HG02840 (cell line): ENCODE measurements around the gene EGF.
"Not testable (repeated sequence)": the region's sequence is repeated elsewhere in the genome, so short reads cannot be mapped to it uniquely, and the experiment has no call there.

ENCODE experiments used
- ATAC-seq: cut with Tn5 transposase; IDR thresholded peaks from one replicate; pipeline ENCODE4 v1.9.1; 2021; ENCODE audit warnings: mild to moderate bottlenecking, moderate library complexity, moderate number of reproducible peaks; ENCODE audit not compliant: unreplicated experiment, low FRiP score

The EGF gene

GRCh38 chr4:109913596-109914241, 1.0 kb downstream of the EGF start:
- no peak for ATAC-seq

- no peak for ATAC-seq
These were observed 1.6 kb downstream of the EGF start for GRCh38 chr4:109914322-109914721.

GRCh38 chr4:109915385-109916026, 2.8 kb downstream of the EGF start:
- ATAC-seq: no peak

GRCh38 chr4:109916027-109916409, 3.3 kb downstream of the EGF start:
- no peak for ATAC-seq

- no peak for ATAC-seq
These were observed 8.7 kb downstream of the EGF start for GRCh38 chr4:109921384-109921808.

- ATAC-seq: no peak
These were observed 12.7 kb downstream of the EGF start for GRCh38 chr4:109925396-109925795.

GRCh38 chr4:109928327-109929045, 15.8 kb downstream of the EGF start:
- ATAC-seq: no peak

GRCh38 chr4:109930464-109930863, 17.8 kb downstream of the EGF start:
- ATAC-seq: no peak

GRCh38 chr4:109930872-109931271, 18.2 kb downstream of the EGF start:
- ATAC-seq: no peak

GRCh38 chr4:109931318-109931717, 18.6 kb downstream of the EGF start:
- ATAC-seq: no peak

- ATAC-seq: not testable (repeated sequence)
These were observed 24.7 kb downstream of the EGF start for GRCh38 chr4:109937352-109937751.

- no peak for ATAC-seq
These were observed 26.5 kb downstream of the EGF start for GRCh38 chr4:109939190-109939589.

GRCh38 chr4:109942292-109942926, 29.7 kb downstream of the EGF start:
- ATAC-seq: no peak

GRCh38 chr4:109943745-109944144, 31.1 kb downstream of the EGF start:
- no peak for ATAC-seq

- no peak for ATAC-seq
These were observed 31.9 kb downstream of the EGF start for GRCh38 chr4:109944591-109944990.

GRCh38 chr4:109945056-109945455, 32.4 kb downstream of the EGF start:
- no peak for ATAC-seq

- ATAC-seq: no peak
These were observed 33.4 kb downstream of the EGF start for GRCh38 chr4:109946120-109946519.

- ATAC-seq: no peak
These were observed 34.8 kb downstream of the EGF start for GRCh38 chr4:109947457-109947856.

GRCh38 chr4:109947918-109948317, 35.2 kb downstream of the EGF start:
- no peak for ATAC-seq

- ATAC-seq: not testable (repeated sequence)
These were observed 36.5 kb downstream of the EGF start for GRCh38 chr4:109949099-109949718.

- ATAC-seq: no peak
These were observed 39.9 kb downstream of the EGF start for GRCh38 chr4:109952612-109953011.
